Retina (tissue), 1 donor: Measurements from ENCODE around the gene CD300A.

Source experiments
- DNase-seq: peaks from one replicate; pipeline ENCODE4 v3.0.0-alpha.2; 2016

Gene CD300A

GRCh38 chr17:74441537-74441936 lies 24.9 kb upstream of the CD300A start:
- DNase-seq, result no peak

GRCh38 chr17:74442291-74442669 lies 24.2 kb upstream of the CD300A start:
- no peak for DNase-seq

- no peak for DNase-seq
Measured at GRCh38 chr17:74442670-74443515, 23.5 kb upstream of the CD300A start.

GRCh38 chr17:74443516-74444296 lies 22.7 kb upstream of the CD300A start:
- no peak for DNase-seq

- DNase-seq, result peak; percentile 38
Measured at GRCh38 chr17:74444406-74444805, 22.0 kb upstream of the CD300A start.

GRCh38 chr17:74445158-74445557 lies 21.3 kb upstream of the CD300A start:
- DNase-seq, result no peak

GRCh38 chr17:74446551-74447500 lies 19.6 kb upstream of the CD300A start:
- no peak for DNase-seq

DNA sequence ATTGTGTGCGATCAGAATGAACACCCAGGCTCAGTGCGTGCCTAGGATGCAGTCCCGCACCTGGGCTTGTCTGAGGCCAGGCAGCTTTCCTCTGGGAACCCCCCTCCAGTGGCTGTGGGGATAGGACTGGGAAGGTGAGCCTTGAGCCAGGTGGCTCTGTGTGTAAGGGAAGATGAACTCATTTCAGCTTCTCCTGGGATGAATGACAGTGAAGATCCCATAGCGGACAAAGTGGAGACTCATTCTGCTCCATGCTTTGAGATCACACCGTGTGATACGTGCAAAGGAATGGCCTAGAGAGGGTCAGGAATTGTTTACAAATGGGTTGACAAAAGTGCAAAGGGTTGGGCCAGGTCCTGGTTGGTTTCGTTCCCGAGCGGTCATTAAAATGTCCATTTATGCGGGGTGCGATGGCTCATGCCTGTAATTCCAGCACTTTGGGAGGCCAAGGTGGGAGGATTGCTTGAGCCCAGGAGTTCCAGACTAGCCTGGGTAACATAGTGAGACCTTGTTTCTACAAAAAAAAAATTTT lies 18.7 kb upstream of the CD300A start:
- no peak for DNase-seq

DNA sequence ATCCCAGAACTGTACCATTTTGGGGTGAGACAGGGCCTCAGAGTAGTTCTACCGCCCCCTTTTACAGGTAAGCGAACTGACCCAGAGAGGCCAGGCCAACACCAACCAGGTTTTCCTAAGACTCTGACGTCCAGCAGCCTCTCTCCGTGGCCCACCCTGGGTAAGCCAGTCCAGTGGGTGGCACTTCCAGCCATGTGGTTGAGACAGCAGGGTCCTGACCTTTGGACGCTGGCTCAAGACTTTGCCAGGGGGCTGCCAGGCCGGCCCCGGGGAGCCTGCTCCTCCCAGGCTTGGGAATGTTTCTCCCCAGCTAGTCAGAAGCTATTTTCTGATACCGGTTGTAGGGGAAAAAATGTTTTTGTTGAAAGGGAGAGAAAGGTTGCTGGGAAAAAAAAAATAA lies 17.7 kb upstream of the CD300A start:
- no peak for DNase-seq

DNA sequence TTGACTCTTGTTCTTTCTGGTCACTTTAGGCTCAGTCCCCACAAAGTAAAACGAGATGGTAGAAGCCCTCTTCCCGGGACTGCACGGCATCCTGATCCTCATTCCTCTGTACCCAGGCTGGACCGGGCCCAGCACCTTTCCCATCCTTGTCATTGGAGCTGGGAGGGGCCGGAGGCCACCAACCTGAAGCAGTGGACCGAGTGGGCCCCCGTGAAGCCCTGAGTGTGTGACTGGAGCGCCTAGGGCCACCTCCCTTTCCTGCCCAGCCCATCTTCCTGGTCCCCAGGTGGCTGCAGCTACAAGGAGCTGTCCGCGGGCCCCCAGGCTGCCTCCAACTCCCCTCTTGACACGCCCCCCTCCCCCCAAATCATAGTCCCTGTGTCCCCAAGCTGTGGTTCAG lies 17.1 kb upstream of the CD300A start:
- no peak for DNase-seq

DNA sequence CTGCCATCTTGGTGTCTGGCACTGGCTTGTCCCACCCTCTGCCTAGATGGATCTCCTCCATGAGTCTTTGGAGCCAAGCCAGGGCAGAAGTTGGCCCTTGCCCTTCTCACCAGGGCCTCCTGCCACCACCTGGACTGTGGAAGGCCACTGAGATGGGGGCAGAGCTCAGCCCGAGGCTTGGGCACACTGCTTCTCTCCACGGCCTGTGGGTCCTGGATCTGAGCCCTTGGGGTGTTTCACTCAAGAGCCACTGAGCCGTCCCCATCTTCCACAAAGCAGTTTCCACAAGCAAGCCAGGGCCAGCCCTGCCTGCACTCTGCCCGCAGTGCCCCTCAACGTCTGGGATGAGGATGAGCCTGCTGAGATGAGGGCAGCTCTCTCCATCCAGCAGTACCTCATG lies 16.7 kb upstream of the CD300A start:
- DNase-seq, result no peak

DNA sequence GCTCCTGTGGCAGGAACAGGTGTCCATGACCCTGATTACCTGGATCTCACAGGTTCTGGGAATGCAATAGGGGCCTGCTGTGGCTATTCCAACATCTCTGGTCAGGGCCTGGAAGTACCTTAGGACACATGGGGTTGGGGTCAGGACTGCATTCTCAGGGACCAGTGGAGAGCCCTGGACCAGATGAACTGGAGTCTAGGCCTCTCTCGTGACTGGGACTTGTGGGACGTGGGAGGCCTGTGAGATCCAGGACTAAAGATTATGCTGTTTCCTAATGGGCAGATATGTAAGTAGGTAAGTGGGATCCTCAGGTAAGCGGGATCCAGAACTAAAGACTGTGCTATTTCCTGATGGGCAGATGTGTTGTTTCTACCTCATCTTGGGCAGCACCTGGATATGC lies 16.2 kb upstream of the CD300A start:
- no peak for DNase-seq

GRCh38 chr17:74450925-74451403 lies 15.5 kb upstream of the CD300A start:
- DNase-seq, result no peak

GRCh38 chr17:74451557-74451956 lies 14.9 kb upstream of the CD300A start:
- DNase-seq, result no peak

GRCh38 chr17:74452033-74452840 lies 14.2 kb upstream of the CD300A start:
- peak; percentile 74 for DNase-seq

DNA sequence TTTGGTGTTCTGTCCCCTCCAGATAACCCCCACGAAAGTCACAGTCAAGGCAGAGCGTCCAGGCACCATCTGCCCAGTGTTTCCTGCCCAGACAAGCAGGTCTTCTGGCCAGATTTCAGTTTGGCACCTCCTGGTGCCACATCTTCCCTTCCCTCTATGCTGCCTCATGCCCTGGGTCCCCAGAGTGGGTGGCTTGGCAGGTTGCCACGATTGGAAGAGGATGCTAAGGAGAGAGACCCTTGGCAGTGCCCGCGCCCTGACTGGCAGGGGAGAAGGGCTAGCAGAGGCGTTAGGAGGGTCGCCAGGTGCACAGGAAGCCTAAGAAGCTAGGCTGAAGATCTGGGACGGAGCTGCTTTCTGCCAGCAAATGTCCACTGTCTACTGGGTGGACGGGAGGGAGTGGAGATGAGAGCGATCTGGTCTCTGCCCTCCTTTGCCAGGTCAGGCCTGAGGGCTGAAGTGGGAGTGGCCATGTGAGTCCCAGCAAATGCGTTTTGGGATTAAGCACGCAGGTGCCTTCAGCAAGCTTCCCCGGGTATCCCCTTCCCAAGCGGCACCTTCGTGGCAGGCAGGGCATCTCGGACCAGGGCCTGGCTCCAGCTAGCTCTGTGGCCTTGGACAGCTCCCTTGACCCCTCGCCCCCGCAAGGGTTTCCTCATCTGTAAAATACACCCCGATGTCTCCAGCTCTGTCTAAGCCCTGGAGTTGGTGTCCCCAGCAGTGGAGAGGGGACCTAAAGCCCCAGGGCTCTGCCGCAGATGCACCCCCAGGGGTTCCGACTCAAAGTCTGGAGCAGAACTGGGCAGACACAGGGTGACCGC lies 13.4 kb upstream of the CD300A start:
- DNase-seq, result peak; percentile 49

DNA sequence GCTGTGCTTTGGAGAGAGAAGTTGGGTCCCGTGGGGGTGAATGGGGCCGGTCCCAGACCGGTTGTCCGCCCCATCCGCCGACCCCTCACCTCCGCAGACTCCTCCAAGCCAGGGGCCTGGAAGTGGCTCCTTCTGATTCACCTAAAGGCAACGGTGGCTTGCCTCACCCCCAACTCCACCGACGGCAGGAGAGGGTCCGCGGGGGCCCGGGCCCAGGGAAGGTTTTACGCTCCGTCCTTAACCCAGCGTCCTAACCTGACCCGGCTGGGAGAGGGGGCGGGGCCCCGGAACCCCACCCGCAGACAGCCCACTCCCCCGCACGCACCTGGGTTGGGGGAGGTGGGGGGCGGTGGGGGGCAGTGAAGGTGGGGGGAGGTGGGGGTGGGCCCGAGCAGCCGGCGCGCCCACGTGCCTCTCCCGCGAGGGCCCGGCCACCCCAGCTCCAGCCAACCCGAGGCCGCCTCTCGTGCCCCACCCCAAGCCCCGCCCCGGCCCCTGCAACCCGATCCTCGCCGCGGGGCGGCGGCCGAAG lies 12.7 kb upstream of the CD300A start:
- DNase-seq, result no peak

DNA sequence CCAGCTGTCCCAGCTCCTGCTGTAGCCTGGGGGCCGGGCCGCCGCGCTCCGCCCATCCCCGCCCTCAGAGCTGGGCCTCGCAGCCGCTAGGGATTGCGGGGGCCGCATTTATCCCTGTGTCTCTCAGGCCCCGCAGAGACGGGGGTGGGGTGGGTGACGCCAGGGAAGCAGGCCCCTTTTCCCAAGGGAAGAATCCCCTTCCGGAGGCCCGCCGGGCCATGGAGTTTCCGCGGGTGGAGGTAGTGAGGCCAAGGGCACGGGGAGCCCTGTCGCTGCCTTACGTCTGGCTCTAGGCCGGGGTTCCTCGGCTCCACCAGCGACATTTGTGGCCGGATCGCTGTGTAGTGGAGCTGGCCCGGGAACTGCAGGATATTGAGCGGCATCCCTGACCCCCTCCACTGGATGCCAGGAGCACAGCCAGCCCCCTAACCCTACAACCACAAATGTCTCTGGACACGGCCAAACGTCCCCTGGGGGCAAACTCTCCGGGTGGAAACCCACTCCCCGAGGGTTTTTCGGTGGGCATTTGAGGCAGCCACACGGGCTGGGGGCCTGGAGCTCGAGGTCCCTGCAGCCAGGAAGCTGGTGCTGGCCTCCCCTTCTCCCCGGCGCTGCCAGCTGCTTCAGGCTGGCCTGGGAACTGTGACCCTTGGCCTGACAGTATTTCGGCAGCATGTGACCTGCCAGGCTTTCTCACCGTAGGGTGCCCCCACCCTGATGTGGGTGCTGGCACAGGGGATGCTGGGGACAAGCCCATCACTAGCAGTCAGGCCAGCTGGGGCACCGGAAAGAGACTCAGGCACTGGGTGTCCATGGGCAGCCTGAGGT lies 12.0 kb upstream of the CD300A start:
- DNase-seq, result peak; percentile 92

DNA sequence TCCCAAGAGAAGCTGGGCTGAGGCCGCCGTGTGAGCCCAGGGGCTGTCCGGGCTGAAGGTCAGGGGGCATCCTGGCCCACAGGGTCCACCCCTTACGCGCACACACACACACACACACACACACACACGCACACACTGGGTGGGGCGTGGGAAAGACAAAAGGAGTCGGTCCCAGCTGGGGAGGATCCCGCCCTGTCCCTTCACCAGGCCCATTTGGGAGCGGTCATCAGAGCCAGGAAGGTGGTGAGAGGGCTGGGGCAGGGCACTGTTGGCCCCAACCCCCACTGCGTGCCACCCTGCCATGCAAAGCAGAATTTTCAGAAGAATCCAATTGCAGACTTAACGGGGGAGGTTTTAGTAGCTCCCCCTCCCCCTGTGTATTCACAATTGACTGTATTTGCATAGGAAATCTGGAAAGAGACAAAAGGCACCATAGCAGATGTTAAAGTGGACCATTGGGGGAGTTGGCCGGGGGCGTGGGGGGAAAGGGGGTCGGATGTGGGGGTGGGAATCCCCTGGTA lies 11.3 kb upstream of the CD300A start:
- DNase-seq, result no peak
